Adipocyte (in vitro differentiated cells): ENCODE results near the gene CREG2.

ENCODE experiments used
- DNase-seq: peaks from one replicate; pipeline ENCODE4 v3.0.0-alpha.2; 2015; ENCODE audit warnings: low read depth
- H3K27me3 ChIP-seq: replicated peaks from 2 replicates; pipeline ENCODE4 v1.7.0; 2013; ENCODE audit warnings: mild to moderate bottlenecking, low read length, moderate library complexity; ENCODE audit not compliant: control insufficient read depth, insufficient read depth
- H3K36me3 ChIP-seq: 2 replicates; pipeline ENCODE4 v1.7.0; 2013; ENCODE audit warnings: low read length, mild to moderate bottlenecking, moderate library complexity; ENCODE audit not compliant: control insufficient read depth, insufficient read depth, severe bottlenecking
- H3K4me1 ChIP-seq: 2 replicates; pipeline ENCODE4 v1.7.0; 2013; ENCODE audit warnings: mild to moderate bottlenecking, low read length, moderate library complexity; ENCODE audit not compliant: control insufficient read depth, insufficient read depth
- H3K4me3 ChIP-seq: 2 replicates; pipeline ENCODE4 v1.7.0; 2013; ENCODE audit warnings: mild to moderate bottlenecking, low read length, moderate library complexity
- H3K9ac ChIP-seq: 2 replicates; pipeline ENCODE4 v1.7.0; 2013; ENCODE audit warnings: mild to moderate bottlenecking, low read length, moderate library complexity
- H3K9me3 ChIP-seq: 2 replicates; pipeline ENCODE4 v1.7.0; 2013; ENCODE audit warnings: mild to moderate bottlenecking, low read length, moderate library complexity; ENCODE audit not compliant: control insufficient read depth

Gene CREG2

GRCh38 chr2:101408925-101409324 is 21.6 kb upstream of the CREG2 start:
- no peak overlapping the region for H3K9ac ChIP-seq
- H3K27me3 ChIP-seq, result no peaks in the 10 kb centered on the region
- H3K9me3 ChIP-seq, result no peaks in the 10 kb centered on the region
- DNase-seq, result no peak
- H3K36me3 ChIP-seq, result no peaks in the 10 kb centered on the region
- no peaks in the 10 kb centered on the region for H3K4me1 ChIP-seq
- H3K4me3 ChIP-seq, result no peak overlapping the region

GRCh38 chr2:101405351-101405899 is 18.1 kb upstream of the CREG2 start:
- DNase-seq, result no peak
- H3K4me3 ChIP-seq, result no peak overlapping the region
- H3K9me3 ChIP-seq, result no peaks in the 10 kb centered on the region
- no peak overlapping the region for H3K9ac ChIP-seq
- no peaks in the 10 kb centered on the region for H3K27me3 ChIP-seq
- no peaks in the 10 kb centered on the region for H3K4me1 ChIP-seq
- no peaks in the 10 kb centered on the region for H3K36me3 ChIP-seq

- Histone ChIP-seq H3K9ac (no peak overlapping the region), H3K4me1 (no peaks in the 10 kb centered on the region), H3K27me3 (no peaks in the 10 kb centered on the region), H3K4me3 (no peak overlapping the region), H3K9me3 (no peaks in the 10 kb centered on the region), H3K36me3 (no peaks in the 10 kb centered on the region)
- DNase-seq, result no peak
Observed at GRCh38 chr2:101403745-101404144, 16.4 kb upstream of the CREG2 start.

DNA sequence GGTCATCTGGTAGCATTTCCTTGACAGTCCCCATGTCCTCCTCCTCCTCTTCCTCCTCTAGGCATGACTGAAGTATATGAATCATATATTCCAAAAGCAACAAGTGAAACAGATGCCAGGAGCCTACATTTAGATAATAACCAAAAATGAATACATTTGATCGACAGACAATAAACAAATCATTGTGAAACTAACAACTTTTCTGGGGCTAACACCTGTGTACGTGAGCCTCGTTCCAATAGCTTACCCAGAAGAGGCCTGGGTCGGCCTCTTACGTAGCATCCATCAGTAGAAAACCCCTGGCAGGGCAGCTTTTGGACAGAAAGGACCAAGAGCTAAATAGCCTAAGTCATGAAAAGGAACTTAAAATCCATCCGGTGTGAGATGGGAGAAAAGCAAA is 15.3 kb upstream of the CREG2 start:
- DNase-seq, result no peak
- H3K9me3 ChIP-seq, result no peaks in the 10 kb centered on the region
- H3K27me3 ChIP-seq, result no peaks in the 10 kb centered on the region
- no peaks in the 10 kb centered on the region for H3K36me3 ChIP-seq
- no peak overlapping the region for H3K9ac ChIP-seq
- H3K4me3 ChIP-seq, result no peak overlapping the region
- H3K4me1 ChIP-seq, result no peaks in the 10 kb centered on the region

DNA sequence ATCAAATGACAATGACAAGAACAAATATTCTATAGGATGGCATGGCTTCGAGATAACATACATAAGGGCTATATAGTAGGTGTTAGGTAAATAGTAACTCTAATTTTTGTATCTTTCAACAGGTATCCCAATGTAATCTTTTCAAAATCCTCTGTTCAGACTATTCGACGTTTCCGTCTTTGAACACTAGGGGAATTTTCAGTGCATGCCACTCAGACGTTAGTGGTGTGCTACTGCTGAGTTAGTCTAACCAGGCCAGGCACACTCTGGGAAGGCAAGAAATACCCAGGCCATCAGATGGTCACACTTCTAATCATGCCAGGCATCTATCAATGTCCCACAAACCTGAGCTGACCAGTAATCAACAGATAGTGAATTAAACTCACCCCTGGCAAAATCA is 14.6 kb upstream of the CREG2 start:
- DNase-seq, result no peak
- H3K4me1 ChIP-seq, result peaks cover under 1% of the 10 kb centered on the region
- no peak overlapping the region for H3K4me3 ChIP-seq
- no peaks in the 10 kb centered on the region for H3K36me3 ChIP-seq
- no peak overlapping the region for H3K9ac ChIP-seq
- H3K9me3 ChIP-seq, result no peaks in the 10 kb centered on the region
- H3K27me3 ChIP-seq, result no peaks in the 10 kb centered on the region

DNA sequence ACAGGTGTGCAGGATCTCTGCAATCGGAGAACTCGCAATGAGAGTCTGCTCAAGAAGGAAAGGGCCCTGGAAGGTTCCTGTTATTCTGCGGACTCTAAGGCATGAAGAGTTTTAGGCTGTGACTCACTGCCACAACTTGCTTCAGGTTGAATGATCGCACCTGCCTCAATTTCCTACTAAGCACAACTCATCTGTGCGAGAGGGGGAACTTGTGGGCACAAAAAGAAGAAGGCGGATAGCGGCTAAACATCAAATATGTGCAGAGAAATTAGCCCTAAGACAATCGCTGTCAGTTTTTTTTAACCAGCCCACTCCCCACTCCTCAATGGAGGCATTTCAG is 14.0 kb upstream of the CREG2 start:
- H3K27me3 ChIP-seq, result no peaks in the 10 kb centered on the region
- no peak for DNase-seq
- no peaks in the 10 kb centered on the region for H3K9me3 ChIP-seq
- no peak overlapping the region for H3K9ac ChIP-seq
- no peaks in the 10 kb centered on the region for H3K36me3 ChIP-seq
- no peak overlapping the region for H3K4me3 ChIP-seq
- H3K4me1 ChIP-seq, result peaks cover 5% of the 10 kb centered on the region

GRCh38 chr2:101400506-101401325 is 13.4 kb upstream of the CREG2 start:
- Histone ChIP-seq H3K4me1 (peaks cover 11% of the 10 kb centered on the region), H3K9ac (no peak overlapping the region), H3K27me3 (no peaks in the 10 kb centered on the region), H3K36me3 (no peaks in the 10 kb centered on the region), H3K9me3 (no peaks in the 10 kb centered on the region), H3K4me3 (no peak overlapping the region)
- no peak for DNase-seq

GRCh38 chr2:101400048-101400447 is 12.7 kb upstream of the CREG2 start:
- DNase-seq, result peak; percentile 20
- H3K4me3 ChIP-seq, result no peak overlapping the region
- no peaks in the 10 kb centered on the region for H3K36me3 ChIP-seq
- no peak overlapping the region for H3K9ac ChIP-seq
- H3K4me1 ChIP-seq, result peaks cover 13% of the 10 kb centered on the region
- H3K9me3 ChIP-seq, result no peaks in the 10 kb centered on the region
- no peaks in the 10 kb centered on the region for H3K27me3 ChIP-seq

DNA sequence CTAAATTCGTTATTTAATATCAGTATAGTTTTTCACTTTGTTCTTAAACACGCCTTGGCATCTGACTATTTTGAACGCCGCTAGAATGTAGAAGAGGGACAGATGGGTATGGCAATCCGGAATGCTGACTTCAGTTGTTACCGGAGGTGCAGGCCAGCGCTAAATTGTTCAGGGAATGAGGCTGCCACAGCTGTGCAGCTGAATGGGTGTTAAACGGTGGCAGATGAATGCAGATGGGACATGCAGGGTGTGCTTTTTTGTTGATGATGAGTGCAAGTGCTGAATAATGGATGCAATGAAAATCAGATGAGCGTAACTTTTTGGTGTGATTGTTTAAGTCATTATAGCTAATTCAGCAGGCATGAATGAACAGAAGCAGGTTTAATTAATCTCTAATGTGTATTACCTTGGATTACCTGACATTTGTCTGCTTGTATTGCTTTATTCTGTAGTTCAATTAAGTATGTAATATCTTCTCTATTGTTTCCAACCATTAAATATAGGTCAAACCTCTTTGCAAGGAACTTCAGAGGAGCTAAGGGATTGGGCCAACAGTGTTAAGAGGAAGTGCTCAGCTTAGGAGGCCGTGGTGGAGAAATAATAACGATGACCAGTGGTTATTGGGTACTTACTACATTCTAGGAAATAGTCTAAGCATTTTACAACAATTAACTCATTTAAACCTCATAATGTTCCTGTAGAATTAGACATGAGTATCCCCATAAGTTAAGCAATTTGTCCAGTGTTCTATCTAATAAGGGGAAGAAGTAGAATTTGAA is 11.9 kb upstream of the CREG2 start:
- Histone ChIP-seq H3K27me3 (no peaks in the 10 kb centered on the region), H3K9ac (no peak overlapping the region), H3K4me3 (no peak overlapping the region), H3K36me3 (no peaks in the 10 kb centered on the region), H3K4me1 (peaks cover 13% of the 10 kb centered on the region), H3K9me3 (no peaks in the 10 kb centered on the region)
- DNase-seq, result no peak

GRCh38 chr2:101398116-101398821 is 11.0 kb upstream of the CREG2 start:
- Histone ChIP-seq H3K4me1 (peaks cover 13% of the 10 kb centered on the region), H3K36me3 (no peaks in the 10 kb centered on the region), H3K27me3 (no peaks in the 10 kb centered on the region), H3K9me3 (no peaks in the 10 kb centered on the region), H3K4me3 (no peak overlapping the region), H3K9ac (no peak overlapping the region)
- DNase-seq, result no peak

GRCh38 chr2:101396316-101396717 is 9.0 kb upstream of the CREG2 start:
- Histone ChIP-seq H3K4me3 (no peak overlapping the region), H3K9me3 (no peaks in the 10 kb centered on the region), H3K9ac (peak overlapping the region; percentile 11), H3K4me1 (peaks cover 13% of the 10 kb centered on the region), H3K36me3 (no peaks in the 10 kb centered on the region), H3K27me3 (no peaks in the 10 kb centered on the region)
- DNase-seq, result peak; percentile 89
